ENCODE data around the gene ASS1. TPM values are rescaled to one million over a fixed set of nuclear protein-coding genes. Genes with fewer than 3 reads are reported as not detected.

The ASS1 gene
- total and polyA plus RNA-seq, 7 donors, result 31.0 to 74.4 (median 67.0) TPM

DNA sequence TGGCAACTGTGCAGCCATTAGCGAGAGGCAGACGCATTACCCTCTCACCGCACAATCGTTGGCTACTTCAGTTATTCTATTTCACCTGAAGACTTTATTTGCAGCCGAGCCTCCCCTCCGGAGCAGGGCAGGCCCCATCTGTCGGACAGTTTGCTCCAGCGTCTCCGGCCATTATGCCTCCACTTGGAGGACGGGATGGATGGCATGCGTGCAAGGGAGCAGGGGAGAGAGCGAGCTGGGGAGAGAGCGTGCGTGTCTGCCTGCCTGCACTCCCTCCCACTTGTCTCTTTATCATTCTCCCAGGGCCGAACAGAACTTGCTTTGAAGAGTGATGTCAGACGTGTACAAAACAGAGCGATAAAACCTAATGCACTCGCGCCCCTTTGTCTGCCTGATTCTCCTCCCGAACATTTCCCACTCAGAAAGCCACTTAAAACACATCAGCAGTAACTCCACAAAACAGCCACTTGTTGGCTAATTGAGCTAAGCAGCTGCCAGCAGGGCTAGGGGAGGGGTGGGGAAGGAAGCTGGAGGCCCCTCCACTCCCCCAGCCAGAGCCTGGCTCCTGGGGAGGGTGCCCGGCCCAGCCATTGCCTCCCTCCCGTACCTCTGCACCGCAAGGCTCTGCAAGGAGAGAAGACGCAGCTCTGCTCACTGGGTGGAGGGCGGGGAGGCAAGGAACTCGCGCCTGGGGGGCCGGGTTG, 91.2 kb downstream of the ASS1 start:
- H3K9me3 ChIP-seq, result no peaks in the 10 kb centered on the region
- H3K27ac ChIP-seq, result no peak overlapping the region
- no peaks in the 10 kb centered on the region for H3K36me3 ChIP-seq (ENCODE audit: insufficient read depth in 1 of 2, low read depth in 1 of 2)
- H3K4me1 ChIP-seq, result no peaks in the 10 kb centered on the region
- H3K4me3 ChIP-seq, result no peak overlapping the region
- intact Hi-C loops (cut with DNase I), result no loop called here
- DNase-seq, result no peak
- H3K27me3 ChIP-seq (ENCODE audit: insufficient read depth in 3 of 3, low read length in 2 of 3), result peaks cover 0 to 65% (median 14%) of the 10 kb centered on the region in 3 donors
- no peak for ATAC-seq
- TF ChIP-seq, protein P1, sequence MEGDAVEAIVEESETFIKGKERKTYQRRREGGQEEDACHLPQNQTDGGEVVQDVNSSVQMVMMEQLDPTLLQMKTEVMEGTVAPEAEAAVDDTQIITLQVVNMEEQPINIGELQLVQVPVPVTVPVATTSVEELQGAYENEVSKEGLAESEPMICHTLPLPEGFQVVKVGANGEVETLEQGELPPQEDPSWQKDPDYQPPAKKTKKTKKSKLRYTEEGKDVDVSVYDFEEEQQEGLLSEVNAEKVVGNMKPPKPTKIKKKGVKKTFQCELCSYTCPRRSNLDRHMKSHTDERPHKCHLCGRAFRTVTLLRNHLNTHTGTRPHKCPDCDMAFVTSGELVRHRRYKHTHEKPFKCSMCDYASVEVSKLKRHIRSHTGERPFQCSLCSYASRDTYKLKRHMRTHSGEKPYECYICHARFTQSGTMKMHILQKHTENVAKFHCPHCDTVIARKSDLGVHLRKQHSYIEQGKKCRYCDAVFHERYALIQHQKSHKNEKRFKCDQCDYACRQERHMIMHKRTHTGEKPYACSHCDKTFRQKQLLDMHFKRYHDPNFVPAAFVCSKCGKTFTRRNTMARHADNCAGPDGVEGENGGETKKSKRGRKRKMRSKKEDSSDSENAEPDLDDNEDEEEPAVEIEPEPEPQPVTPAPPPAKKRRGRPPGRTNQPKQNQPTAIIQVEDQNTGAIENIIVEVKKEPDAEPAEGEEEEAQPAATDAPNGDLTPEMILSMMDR (IDR thresholded peaks at IDR 0.05), result no peak
- 14 to 16% (median 15%) methylated on average over 26 to 28 of the region's 28 CpGs for WGBS, 3 donors

DNA sequence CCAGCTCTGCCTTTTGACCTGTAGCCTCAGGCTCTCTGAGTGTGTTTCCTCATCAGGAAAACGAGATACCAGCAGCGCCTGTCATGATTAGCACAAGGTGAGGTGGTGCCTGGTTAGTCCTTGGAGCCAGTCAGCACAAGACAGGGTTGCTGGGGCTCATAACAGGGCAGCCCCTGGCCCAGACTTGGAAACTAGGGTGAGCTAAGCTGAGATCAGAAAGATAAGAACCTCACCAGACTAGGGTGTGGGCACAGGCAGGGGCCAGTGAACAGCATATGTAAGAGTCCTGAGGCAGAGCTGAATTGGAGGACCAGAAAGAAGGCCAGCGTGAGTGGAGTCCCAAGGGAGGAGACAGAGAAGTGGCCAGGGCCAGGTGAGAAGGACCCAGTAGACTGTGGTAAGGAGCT, 91.9 kb downstream of the ASS1 start:
- peaks cover 0 to 72% (median 15%) of the 10 kb centered on the region in 3 donors for H3K27me3 ChIP-seq (ENCODE audit: insufficient read depth in 3 of 3, low read length in 2 of 3)
- H3K27ac ChIP-seq, result no peak overlapping the region
- DNase-seq (no peak), ATAC-seq (no peak)
- intact Hi-C loops (cut with DNase I), result no loop called here
- WGBS, 3 donors, result 79 to 82% (median 82%) methylated on average over 3 of the region's 3 CpGs
- H3K4me1 ChIP-seq, result no peaks in the 10 kb centered on the region
- TF ChIP-seq, protein P1 (IDR thresholded peaks at IDR 0.05), result no peak
- H3K4me3 ChIP-seq, result no peak overlapping the region
- H3K9me3 ChIP-seq, result no peaks in the 10 kb centered on the region
- H3K36me3 ChIP-seq (ENCODE audit: insufficient read depth in 1 of 2, low read depth in 1 of 2), result no peaks in the 10 kb centered on the region

DNA sequence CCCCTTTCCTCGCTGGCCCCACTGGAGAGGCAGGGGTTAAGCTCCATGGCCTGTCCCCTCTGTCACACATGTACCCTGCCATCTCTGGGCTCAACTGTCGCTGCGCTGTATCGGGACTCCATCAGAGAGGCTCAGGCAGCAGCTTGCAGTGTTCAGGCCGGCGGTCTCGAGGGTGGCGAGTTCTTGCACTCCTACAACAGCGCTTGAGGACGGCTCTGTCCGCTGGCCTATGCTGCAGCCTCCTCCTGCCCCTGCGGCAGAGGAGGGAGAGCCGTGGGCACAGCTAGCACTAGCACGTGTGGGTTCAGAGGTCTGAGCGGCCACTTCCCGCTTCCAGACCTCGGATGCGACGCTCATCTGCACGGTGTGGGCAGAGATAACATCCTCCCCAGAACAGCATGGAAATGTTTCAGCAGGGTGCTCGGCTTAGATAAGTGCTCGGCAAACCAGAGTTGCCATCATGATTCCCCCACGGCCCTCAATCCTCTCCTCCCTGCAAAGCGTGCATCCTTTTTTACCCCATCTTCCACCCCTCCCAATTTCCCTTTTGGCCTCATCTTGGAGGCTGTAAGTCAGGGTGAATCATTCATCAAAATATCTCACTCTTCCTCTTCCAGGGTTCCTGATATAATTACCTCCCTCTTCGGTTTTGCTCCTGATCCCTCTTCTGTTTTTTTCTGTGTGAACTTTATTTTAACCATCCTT, 92.7 kb downstream of the ASS1 start:
- DNase-seq, result no peak
- TF ChIP-seq, protein P1 (IDR thresholded peaks at IDR 0.05), result no peak
- no peak overlapping the region for H3K4me3 ChIP-seq
- H3K27me3 ChIP-seq (ENCODE audit: insufficient read depth in 3 of 3, low read length in 2 of 3), result peaks cover 0 to 73% (median 19%) of the 10 kb centered on the region in 3 donors
- WGBS, 3 donors, result 24 to 36% (median 25%) methylated on average over 25 of the region's 25 CpGs
- no peaks in the 10 kb centered on the region for H3K4me1 ChIP-seq
- H3K36me3 ChIP-seq (ENCODE audit: insufficient read depth in 1 of 2, low read depth in 1 of 2), result no peaks in the 10 kb centered on the region
- no peaks in the 10 kb centered on the region for H3K9me3 ChIP-seq
- ATAC-seq, result no peak
- no peak overlapping the region for H3K27ac ChIP-seq
- intact Hi-C loops (cut with DNase I), result no loop called here

DNA sequence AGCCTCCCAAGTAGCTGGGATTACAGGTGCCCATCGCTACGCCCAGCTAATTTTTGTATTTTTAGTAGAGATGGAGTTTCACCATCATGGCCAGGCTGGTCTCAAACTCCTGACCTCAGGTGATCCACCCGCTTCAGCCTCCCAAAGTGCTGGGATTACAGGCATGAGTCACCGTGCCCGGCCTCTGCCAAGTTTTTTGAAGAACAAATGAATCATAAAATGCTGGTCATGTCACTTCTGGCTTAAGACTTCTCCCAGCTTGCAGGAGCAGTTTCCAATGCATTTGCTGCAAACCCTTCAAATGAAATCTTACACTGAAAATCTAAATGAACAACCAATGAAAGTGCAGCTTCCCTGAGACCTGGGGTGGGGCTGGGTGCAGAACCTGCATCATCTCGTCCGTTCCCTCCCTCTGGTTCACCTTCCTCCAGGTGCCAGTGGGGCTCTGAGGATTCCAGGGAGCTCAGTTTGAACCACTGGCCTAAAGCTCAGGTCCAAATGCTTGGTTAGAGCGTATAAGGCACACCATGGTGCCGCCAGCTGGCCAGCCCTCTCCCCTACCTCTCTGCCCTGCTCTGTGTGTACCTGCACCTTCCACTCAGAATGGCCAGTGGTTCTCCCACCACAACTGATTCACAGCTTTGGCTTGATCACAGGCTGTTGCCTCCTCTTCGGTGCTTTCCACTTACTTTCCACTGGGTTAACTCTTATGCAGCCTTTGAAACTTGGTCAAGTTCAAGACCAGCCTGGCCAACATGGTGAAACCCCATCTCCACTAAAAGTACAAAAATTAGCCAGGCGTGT, 94.9 kb downstream of the ASS1 start:
- intact Hi-C loops (cut with DNase I), result no loop called here
- Histone ChIP-seq H3K4me1 (no peaks in the 10 kb centered on the region), H3K9me3 (no peaks in the 10 kb centered on the region), H3K27me3 (ENCODE audit: insufficient read depth in 3 of 3, low read length in 2 of 3) (peaks cover 0 to 67% (median 18%) of the 10 kb centered on the region in 3 donors), H3K4me3 (no peak overlapping the region), H3K27ac (no peak overlapping the region), H3K36me3 (ENCODE audit: insufficient read depth in 1 of 2, low read depth in 1 of 2) (no peaks in the 10 kb centered on the region)
- 52 to 66% (median 57%) methylated on average over 11 of the region's 11 CpGs for WGBS, 3 donors
- TF ChIP-seq, protein P1 (IDR thresholded peaks at IDR 0.05), result no peak
- DNase-seq, result peak in 1 of 2 donors; percentile 41
- ATAC-seq, result peak in 3 of 4 donors; percentile 48 to 66 (median 65)
